ENCODE results near the gene SRD5A3.

SRD5A3 gene

DNA sequence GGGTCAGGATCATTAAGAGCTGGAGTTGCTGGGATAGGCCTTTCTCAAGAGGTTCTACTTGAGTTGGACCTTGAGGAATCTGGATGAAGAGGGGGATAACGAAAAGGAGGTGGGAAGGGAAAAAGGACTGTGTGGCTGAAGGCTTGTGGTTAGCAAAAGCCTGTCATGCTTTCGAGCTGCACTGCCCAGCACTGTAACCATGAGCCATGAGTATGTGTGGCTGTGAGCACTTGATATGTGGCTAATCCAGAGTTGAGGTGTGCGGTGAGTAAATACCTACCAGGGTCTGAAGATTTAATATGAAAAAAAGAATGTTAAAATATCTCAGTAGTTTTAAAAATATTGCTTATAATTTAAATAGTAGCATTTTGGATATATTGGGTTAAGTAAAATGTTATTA is 61.1 kb downstream of the SRD5A3 start:
- no peak for DNase-seq (ENCODE audit: low read depth in 2 of 3, low spot score in 1 of 3)

DNA sequence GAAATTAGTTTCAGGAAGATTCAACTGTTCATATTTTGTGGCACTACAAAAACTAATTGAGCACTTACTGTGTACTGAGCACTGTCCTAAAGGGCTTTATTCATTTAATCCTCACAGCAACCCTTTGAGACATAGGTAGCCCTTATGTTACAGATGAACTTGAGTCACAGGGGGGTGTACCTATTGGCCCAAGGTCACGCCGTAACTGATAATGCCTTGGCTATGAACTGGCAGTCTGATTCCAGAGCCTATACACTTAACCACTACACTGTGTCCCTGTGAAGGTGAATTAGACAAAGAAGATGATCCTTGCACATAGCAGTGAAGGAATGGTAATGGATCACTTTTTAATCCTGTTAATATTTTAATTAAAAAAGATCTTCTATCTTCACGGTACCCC is 61.7 kb downstream of the SRD5A3 start:
- no peak for DNase-seq (ENCODE audit: low read depth in 2 of 3, low spot score in 1 of 3)

DNA sequence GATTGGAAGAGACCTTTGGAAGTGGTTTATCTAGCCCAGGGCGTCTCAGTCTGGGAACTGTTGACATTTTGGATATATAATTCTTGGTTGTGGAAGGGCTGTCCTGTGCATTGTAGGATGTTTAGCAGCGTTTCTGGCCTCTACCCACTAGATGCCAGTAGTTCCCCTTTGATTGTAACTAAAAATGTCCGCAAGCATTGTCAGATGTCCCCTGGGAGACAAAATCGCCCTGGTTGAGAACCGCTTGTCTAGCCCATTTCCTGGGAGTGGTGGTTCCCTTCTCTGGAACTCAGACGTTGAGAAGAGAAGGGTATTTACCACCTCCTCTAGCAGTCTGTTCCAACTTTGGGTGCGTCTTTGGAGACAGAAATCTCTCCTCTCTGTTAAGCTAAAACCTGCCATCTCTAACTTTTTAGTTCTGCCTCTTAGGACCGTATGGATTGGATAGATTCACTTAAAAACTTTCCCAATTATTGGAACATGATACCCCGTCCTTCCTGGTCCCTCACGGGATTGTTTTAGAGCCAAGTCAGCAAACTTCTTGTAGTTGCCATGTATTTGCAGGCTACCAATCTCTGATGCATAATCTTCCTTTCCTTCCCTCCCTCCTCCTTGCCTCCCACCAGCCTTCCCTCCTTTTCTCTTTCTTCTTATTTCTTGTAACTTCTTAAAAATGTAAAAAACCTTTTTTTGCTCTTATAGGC is 63.6 kb downstream of the SRD5A3 start:
- DNase-seq (ENCODE audit: low read depth in 2 of 3, low spot score in 1 of 3): no peak

GRCh38 chr4:55410431-55410830 is 64.4 kb downstream of the SRD5A3 start:
- no peak for DNase-seq (ENCODE audit: low read depth in 2 of 3, low spot score in 1 of 3)

- no peak for DNase-seq (ENCODE audit: low read depth in 2 of 3, low spot score in 1 of 3)
Observed at GRCh38 chr4:55411621-55412020, 65.6 kb downstream of the SRD5A3 start.

DNA sequence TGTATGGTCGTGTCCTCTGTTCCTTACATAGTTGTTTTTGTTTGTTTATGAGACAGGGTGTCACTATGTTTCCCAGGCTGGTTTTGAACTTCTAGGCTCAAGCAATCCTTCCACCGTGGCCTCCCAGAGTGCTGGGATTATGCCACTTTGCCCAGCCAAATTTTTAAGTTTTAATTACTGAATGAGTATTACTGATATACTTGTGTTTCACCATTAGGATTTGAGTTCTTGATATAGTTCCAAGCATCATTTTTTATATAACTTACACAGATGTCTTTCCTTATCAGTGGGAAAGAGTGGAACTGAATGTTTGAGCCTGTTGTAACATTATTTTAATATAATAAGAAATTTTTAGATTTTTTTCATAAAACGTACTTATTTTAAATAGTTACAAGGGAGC is 70.1 kb downstream of the SRD5A3 start:
- no peak for DNase-seq (ENCODE audit: low read depth in 2 of 3, low spot score in 1 of 3)
